HG03469 (cell line): ENCODE results near the gene IMMP2L.

Source experiments
- ATAC-seq: cut with Tn5 transposase; IDR thresholded peaks from one replicate; pipeline ENCODE4 v1.9.1; 2021; ENCODE audit warnings: mild to moderate bottlenecking, moderate library complexity, moderate number of reproducible peaks; ENCODE audit not compliant: unreplicated experiment

The IMMP2L gene

DNA sequence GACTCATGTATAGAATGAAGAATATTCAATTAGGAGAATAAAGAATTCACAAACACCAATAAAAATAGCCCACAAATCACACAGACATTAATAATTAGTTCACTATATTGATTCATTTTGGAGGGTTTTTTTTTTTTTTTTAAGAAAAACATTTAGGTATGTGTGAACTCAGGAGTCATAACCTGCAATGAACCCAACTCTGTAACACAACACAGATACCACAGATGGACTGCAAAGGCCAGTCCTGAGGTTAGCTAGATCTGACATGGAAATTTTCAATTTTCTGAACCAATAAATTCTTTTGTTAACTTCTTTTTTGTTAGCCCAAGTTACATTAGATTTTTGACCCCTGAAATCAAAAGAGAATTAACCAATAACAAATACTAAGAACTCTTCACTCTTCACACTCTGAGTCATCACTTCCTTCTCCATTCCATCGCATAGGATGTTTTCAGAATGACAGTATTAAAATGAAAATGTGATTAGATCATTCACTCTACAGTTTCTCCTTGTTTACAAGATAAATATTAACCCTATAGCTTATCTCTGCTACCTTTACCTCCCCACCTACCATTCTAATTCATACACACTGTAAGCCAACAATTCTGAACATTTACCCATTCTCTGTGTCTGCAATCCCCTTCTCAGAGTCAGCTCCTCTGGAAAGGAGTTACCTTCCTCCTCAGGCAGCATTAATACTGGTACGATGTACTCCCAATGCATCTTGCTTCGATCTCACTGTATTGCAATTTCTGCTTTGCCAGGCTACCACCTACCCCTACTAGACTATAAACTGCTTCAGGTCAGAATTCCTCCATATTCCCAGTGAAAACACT is 329.8 kb downstream of the IMMP2L start:
- peak; percentile 84 for ATAC-seq

GRCh38 chr7:111229916-111230315 is 332.4 kb downstream of the IMMP2L start:
- no peak for ATAC-seq

DNA sequence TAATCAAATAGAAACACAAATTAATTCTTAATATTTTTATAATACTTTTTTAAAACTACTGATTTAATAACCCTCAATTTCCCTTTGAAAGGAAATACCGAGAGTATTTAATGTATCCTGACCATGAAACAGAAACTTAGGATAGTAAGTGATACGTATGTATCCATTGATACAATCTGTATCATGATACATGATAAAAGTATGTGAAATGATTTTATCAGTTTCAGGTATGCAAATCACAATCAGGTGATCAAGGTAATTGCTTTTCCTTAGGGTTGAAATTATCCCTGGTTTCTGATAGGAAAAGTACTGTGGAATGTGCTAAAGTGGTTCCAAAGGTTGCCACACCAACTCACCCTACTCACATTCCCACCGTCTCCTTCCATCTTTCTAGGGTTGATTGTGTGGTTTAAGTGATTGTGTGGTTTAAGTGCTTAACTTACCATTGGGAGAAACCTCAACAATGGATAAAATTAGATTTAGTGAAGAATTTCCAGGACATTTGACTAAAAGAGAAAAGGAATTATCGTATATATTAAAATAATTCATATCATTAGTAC is 333.0 kb downstream of the IMMP2L start:
- ATAC-seq, result no peak

- no peak for ATAC-seq
These were observed 333.9 kb downstream of the IMMP2L start for GRCh38 chr7:111228437-111228836.

- ATAC-seq, result no peak
These were observed 335.5 kb downstream of the IMMP2L start for GRCh38 chr7:111226800-111227199.

DNA sequence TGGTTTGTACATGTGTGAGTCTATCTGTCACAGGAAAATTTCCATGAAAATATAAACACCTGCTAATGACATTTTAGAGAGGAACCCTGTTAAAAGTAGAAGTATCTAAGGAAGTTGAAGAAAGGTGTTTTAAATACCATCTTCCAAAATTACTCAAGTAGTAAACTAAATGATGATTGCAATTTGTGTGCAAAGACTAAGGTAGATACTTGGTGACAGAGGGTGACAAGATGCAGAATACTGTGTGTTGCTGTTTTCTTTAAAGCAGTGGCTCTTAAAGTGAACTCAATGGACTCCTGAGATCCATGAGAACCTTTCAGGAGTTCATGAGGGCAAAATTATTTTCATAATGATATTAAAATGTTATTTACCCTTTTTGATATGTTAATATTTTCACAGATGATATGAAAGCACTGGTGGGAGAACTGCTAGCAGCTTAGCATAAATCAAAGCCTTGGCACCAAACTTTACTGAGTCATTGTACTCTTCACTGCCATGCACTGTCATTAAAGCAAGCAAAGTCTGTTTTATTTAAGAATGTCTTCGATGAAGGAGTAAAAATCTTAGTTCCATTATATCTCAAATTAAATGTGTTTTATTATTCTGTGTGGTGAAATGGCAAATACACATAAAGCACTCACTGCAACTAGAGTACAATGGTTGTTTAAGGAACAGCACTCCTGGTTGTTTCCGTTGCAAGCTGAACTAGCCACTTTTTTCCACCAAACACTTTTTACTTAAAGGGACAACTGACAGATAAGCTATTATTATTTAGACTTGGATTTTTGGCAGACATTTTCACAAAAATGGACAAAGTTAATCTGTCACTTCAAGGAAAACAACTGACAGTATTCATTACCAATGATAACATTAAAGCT is 337.7 kb downstream of the IMMP2L start:
- no peak for ATAC-seq

DNA sequence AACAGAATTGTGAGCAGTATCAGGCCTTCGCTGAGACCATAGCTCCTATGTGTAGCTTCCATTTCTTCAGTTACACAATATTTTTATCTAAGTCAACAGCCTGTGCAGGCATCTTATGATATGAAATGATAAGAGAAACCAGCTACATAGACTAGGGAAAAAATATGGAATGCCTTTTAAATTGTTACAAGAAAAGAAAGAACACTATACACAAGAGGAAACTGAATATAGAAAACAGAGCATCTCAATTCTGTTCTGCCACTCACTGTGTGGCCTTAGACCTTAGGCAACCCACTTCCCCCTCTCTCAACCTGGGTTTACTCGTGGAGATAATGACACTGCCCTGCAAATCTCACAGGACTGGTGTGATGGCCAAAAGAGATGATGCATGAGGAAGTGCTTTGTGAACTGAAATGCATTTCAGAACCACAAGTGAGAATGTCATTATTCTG is 338.5 kb downstream of the IMMP2L start:
- ATAC-seq, result no peak

- ATAC-seq, result no peak
These were observed 346.7 kb downstream of the IMMP2L start for GRCh38 chr7:111215550-111215949.

DNA sequence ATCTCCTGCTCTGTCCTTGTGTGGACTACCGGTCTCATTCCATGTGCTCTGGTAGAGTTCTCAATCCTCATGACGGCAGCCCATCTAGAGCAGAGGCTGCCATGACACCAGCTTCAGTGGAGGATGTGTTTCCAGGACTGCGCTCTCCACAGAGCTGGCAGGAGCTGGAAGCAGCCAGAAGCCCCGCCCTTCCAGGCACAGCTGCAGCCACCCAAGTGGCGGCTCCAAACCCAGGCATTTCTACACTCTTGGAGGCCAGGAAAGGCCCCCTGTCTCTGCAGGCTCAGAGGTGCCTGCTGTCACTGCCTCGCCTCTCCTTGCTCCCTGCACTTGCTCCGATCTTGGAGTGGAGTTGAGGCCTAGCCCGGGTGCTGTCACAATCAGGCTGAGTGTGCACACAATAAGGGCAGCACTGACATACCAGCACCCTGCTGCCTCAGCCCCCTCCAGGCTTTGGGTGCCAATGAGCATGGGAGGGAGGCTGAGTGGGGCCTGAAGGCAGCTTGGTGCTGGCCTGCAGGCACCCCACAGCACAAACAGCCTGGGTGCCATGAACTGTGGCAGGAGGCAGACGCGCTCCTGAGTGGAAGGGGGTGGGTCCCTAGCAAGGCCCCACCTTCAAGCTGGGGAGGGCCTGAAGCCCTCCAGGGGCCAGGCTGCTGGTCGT is 349.3 kb downstream of the IMMP2L start:
- no peak for ATAC-seq

DNA sequence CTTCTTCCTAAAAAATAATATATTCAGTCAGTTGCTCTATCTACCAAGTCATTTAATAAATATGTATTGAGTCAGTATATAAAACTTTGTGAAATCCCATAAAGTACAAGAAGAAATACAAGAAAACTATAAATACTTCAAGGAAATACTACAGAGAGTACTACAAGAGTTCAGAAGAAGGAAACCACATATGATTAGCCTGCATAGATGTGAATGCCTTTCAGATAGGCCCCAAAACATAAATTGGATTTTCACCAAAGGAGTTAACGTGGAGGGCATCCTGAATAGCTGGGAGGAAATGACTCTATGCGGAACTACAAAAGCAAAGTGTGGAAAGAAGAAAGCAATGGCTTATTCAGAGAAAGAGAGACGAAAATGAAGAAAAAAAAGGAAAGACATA is 351.3 kb downstream of the IMMP2L start:
- ATAC-seq, result no peak

DNA sequence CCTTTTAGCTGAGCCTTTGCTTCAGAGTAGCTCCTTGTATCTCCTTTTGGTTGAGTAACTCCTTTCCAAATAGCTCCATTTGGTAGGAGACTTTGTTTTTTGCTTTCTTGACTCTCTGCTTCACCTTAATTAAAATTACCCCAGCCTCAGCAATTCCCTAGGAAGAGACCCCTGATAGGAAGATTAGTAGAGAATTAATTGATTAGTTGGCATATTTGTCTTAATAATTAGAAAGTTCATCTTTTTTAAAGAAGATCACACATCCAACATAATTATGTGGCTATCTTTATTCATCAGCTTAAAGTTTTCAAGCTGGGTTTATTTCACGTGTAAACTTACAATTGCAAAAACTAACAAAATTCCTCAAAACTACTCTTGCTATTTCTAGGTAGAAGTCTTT is 352.2 kb downstream of the IMMP2L start:
- no peak for ATAC-seq

GRCh38 chr7:111205251-111205650 is 357.0 kb downstream of the IMMP2L start:
- ATAC-seq, result no peak

GRCh38 chr7:111202321-111202720 is 360.0 kb downstream of the IMMP2L start:
- ATAC-seq, result no peak

DNA sequence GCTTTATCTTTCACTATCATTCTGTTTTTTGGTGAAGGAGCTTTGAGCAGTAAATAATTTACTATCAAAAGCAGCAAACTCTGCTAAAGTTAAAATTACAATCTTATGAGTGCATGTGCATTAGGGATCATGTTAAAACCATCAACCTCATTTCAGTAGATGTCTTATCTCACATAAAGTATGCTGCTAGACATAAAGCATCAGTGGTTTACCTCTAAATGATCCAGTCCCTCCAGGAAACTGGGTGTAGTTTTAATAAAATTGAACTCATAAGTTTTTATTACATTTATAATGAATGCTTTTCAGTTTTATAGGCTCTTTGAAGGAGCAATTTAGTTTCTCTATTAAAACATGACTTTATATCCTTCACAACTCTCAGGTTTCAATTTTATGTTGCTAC is 362.6 kb downstream of the IMMP2L start:
- no peak for ATAC-seq

GRCh38 chr7:111198255-111198654 is 364.0 kb downstream of the IMMP2L start:
- ATAC-seq, result no peak

GRCh38 chr7:111196655-111197054 is 365.6 kb downstream of the IMMP2L start:
- ATAC-seq, result no peak

DNA sequence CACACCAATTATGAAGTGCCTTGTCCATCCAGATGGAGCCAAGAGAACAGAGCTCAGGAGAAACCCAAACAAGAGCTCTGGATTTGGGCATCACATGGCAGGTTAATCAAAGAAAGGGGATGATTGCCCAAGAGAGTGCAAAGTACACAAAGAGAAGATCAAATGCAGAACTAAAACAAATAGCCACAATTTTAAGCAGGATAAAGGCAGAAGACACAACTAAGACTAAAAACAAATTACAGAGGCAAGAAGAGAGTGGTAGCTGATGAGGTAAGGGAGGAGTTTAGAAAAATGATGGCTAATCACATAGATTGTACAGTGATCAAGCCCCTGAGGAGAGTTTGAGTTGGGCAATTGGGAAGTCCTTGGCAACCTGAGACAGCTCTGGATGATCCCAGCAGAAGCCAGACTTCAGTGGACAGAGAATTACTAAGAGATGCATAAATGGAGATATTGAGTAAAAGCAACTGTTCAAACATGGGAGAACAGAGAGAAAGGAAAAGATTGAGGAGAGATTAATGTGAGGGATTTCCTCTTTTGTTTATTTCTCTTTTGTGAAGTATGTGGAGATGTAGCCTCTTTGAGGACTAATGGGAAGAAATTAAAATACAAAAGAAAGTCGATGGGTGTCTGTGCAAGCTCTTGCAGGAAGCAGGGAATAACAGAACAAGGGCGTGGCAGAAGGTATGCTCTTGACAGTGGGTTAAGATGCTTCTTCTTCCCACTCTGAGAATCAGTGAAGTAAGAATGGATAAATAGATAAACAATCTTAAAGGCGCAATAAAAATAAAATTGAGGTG is 369.5 kb downstream of the IMMP2L start:
- no peak for ATAC-seq

GRCh38 chr7:111190804-111191203 is 371.5 kb downstream of the IMMP2L start:
- no peak for ATAC-seq

DNA sequence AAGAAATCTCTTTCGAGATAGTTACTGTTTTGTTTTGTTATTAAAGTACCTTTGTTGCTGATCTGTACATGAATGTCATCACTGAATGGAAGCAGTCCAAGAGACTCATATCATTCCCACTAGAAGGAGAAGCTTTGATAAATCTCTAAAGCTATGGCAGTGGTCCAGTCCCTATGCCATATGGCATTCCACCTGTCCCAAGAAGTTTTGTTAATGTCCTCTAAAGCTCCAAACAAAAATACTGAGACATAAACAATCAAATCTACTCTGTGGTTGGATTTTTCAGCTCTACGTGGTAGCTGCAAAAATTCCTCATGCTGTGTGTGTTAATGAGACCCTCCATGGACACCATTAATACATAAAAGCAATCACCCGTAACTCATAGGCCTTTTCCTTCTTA is 377.3 kb downstream of the IMMP2L start:
- no peak for ATAC-seq

DNA sequence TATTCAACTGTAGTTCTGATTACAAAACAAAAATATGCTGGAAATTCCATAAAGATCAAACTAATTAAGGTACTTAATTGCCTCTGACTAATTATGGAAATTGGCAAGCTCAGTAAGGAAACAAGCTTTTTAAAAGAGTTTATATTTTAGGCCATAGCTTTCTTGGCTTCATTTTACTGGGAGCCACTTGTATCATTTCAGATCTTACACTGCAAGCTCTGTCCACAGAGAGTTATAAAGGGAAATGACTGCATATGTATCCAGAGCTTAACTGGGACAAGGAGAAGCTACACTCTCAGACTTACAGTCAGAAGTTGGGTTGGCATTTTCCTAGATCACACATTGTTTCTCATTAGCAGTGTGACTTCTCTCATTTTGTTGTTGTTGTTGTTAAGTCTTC is 379.0 kb downstream of the IMMP2L start:
- ATAC-seq, result no peak
